Lower leg skin (tissue), 3 donors: ENCODE data around the gene RTP5.

Source experiments
- POLR2A ChIP-seq, 2 donors: fragments of 450-650 bp; IDR thresholded peaks; one replicate each; pipeline ENCODE4 v1.6.1; 2016 to 2017; ENCODE audit warnings: antibody characterized with exemption in 2 of 2, mild to moderate bottlenecking in 1 of 2, moderate library complexity in 1 of 2
- TF ChIP-seq, protein P1 (sequence below), 3 donors: fragments of 450-650 bp; IDR thresholded peaks; one replicate each; pipeline ENCODE4 v1.5.1; 2016; ENCODE audit warnings: antibody characterized with exemption in 3 of 3, mild to moderate bottlenecking in 3 of 3, moderate library complexity in 2 of 3

DNA sequence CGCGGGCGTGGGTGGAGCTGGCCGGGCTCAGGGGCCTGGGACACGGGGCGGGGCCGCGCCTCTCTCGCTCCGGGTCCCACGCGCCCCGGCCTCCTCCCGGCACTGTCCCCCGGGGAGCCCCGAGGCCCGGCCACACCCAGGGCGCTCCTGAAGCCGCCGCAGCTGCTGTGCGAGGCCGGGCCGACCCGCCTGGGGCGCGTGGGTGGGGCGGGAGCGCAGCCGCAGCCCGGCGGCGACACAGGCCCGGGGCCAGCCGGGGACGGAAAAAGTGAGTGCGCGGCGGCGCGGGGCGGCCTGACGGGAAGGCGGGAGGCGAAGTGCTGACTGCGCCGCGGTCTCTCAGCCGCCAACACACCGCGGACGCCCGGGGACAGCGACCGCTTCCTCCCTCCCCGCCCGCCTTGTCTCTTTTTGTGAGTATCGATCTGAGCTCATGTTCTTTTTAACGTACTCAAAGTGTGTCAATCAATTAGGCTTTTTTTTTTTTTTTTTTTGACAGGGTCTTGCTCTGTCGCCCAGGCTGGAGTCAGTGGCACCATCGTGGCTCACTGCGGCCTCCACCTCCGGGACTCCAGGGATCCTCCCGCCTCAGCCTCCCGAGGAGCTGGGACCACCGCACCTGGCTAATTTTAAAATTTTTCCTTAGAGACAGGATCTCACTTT is 25.3 kb upstream of the RTP5 start:
- TF ChIP-seq POLR2A (IDR thresholded peaks at IDR 0.05): no peak
- TF ChIP-seq, protein P1, sequence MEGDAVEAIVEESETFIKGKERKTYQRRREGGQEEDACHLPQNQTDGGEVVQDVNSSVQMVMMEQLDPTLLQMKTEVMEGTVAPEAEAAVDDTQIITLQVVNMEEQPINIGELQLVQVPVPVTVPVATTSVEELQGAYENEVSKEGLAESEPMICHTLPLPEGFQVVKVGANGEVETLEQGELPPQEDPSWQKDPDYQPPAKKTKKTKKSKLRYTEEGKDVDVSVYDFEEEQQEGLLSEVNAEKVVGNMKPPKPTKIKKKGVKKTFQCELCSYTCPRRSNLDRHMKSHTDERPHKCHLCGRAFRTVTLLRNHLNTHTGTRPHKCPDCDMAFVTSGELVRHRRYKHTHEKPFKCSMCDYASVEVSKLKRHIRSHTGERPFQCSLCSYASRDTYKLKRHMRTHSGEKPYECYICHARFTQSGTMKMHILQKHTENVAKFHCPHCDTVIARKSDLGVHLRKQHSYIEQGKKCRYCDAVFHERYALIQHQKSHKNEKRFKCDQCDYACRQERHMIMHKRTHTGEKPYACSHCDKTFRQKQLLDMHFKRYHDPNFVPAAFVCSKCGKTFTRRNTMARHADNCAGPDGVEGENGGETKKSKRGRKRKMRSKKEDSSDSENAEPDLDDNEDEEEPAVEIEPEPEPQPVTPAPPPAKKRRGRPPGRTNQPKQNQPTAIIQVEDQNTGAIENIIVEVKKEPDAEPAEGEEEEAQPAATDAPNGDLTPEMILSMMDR (IDR thresholded peaks at IDR 0.05): no peak
